DMS 273 treated with DMSO at 0.1 percent for 48 hours (cell line): ENCODE data around the gene EPC1.

Experiments used
- DNase-seq: peaks from one replicate; lab custom pipeline; 2025; lab: John Stamatoyannopoulos, UW

The EPC1 gene

DNA sequence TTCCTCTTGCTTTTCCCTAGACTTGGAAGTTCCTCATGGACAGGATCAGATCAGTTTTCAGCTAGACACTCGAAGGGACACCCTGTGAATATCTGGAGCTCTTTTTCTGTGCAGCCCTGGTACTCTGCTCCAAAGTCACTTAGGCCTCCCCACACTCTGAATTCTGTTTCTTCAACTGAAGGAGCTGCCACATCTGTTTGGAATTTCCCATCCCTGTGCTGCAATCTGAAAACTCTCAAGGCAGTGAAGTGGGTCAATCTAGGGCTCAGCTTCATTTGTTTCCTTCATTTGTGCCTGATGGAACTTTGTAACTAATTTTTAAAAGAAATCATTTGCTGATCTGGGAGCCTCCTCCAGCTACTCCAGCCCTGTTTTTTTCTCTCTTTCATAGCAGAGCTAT lies 9.6 kb downstream of the EPC1 start:
- no peak for DNase-seq

DNA sequence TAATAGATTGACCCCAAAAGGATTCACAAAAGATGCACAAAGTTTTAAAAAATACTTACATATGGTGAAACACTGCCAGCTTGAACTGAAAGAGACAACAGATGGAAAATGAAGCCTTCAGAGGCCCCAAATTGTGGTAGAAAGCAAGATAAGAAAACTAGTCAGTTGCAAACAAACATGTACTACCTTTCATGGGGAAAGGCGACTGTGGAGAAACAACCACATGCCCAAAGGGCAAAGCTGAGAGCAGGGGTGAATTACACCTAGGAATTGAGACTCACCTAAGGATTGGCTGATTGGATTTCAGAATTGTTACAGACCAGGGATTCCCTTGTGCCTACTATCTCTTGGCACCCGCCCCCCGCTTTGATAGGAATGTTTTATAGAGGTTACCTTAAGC lies 13.1 kb downstream of the EPC1 start:
- DNase-seq, result no peak

DNA sequence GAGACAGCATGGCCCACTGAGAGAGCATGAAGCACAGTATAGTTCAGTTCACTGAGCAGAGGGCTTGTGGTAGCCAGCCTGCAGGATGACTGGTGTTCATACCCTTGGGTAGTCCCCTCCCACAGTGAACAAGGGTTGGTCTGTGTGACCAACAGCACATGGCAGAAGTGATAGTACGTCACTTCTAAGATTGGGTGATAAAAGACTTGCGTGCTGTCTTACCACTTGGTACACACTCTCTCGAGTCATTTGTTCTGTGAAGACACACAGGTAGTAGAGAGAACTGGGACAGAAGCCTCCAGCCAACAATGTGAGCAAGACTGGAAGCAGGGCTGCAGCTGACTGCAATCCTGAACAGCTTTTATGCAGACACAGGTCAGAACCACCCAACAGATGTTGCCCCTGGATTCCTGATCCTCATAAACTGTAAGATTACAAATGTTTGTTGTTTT lies 14.6 kb downstream of the EPC1 start:
- DNase-seq, result no peak

DNA sequence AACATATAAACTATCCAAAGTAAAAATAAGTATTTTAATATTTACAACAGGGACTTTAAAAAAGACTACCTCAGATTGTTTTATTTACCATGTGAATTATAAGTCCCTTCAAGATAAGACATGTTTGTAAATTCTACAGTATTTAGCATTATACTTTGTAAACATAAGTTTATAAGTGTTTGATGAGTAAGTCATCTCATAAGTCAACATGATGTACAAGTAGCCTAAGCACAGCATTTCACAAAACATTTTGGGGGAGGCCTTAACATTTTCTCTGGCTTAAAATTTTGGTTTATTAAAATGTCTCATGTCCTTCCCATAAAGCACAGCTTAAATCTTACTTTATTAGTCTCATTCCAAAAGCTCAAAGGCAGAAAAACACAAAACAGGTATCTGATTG lies 15.4 kb downstream of the EPC1 start:
- no peak for DNase-seq

DNA sequence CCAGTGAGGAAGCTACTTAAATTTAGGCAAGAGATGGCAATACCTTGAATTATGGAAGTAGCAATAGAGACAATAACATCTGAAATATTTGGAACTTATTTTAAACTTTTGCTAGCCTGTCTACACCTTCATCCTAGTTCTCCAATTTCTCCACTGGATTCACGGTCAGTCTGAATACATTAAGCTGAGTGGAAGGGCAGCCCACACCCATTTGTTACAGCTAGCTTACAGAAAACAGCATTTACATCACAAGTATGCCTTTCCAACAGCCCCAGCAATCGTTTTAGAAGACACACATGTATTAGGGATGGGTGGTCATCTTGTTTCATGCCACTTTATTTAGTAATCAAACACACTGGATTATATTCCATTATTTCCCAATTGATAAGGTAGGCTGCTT lies 16.7 kb downstream of the EPC1 start:
- DNase-seq, result no peak

DNA sequence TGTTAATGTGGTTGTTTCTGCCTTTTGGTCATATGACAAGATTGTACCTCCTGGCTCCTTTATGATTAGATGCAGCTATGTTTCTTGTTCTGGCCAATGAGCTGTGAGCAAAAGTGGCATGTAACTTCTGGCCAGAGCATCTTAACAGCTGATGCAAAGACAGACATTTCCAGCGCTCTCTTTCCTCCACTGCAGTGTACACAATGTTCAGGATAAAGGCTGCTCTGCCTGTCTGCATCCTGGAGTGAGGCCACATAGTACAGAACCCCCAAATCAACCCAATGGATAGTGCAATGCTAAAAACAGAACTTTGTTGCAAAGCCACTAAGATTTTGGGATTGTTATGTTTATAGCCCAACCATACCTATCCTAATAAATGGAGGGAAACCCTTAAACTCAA lies 17.9 kb downstream of the EPC1 start:
- DNase-seq, result no peak

DNA sequence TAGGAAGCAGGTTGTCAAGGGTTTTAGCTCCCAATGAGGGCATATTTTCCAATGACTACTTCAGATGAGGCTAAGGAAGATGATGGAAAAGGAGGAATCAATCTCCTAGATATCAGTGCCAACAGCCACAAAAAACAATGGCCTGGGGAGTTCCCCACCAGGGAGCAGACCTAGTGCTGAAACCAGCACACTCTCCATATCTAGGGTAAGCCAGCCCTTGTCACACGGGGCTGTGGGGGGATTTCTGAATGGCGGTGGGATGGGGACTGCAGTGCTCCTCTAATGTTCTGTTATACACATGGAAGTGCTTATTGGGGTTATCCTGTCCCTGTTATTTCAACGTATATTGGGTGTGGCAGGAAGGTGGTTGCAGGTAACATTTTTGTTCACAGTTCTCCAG lies 18.5 kb downstream of the EPC1 start:
- DNase-seq, result no peak

DNA sequence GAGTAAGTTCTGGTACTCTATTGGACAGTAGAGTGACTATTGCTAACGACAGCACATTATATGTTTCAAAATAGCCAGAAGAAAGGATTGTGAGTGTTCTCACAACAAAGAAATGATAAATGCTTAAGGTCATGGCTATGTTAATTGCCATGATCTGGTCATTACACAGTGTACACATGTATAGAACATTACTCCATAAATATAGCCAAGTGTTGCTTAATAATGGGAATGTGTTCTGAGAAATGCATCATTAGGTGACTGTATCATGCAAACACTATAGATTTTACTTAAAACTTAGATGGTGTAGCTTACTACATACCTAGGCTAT lies 19.6 kb downstream of the EPC1 start:
- DNase-seq, result no peak

DNA sequence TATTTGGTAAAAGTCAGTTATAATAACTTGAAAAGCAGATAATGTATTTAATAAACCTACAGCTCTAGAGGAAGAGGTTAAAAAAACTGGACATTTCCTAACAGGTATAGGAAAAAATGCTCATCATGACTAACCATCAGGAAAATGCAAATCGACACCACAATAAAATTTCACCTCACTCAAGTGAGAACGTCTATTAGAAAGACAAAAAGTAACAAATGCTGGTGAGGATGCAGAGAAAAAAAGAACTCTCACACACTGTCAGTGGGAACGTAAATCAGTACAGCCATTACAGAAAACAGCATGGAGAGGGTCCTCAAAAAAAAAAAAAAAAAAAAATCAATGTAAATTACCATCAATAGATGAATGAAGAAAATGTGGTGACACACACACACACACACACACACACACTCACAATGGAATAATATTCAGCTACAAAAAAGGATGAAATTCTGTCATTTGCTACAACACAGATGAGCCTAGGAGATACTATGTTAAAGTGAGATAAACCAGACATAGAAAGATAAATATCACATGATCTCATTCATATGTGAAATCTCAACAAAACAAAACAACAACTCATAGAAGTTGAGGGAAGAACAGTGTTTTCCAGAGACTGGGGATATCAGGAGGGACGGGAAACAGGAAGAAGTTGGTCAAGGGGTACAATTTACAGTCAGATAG lies 20.1 kb downstream of the EPC1 start:
- no peak for DNase-seq

DNA sequence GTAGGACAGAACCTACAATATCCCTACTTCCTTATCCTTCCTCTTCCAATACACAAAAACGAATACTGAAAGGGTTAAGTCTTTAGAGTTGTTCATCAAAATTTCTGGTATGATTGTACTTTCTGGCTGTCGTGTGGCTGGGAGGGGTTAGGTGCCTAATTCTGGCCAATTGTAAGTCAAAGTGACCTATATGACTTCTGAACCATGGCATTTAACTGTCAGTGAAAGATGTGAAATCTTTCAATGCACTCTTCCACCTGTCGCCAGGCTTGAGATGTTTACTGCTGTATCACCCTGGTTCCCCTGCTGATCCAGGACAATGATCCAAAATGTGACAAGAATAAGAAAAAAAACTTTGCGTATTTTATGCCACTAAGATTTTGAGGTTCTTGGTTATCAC lies 20.8 kb downstream of the EPC1 start:
- DNase-seq, result no peak

DNA sequence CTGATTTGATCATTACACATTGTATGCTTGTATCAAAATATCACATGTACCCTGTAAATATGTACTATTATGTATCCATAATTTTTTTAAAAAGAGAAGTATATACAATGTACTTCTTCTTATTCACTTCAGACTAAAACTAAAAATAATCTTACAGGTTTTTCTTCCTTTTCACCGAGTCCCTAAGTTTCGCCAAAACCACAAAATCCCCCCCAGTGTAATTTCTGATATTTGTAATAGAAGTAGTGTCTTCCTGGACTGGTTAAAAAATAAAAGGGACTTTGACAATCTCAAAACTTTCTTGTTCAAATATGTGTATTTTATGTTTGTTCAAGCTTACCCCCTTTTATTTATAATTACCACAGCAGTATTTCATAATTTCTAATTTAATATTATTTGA lies 23.9 kb downstream of the EPC1 start:
- no peak for DNase-seq

DNA sequence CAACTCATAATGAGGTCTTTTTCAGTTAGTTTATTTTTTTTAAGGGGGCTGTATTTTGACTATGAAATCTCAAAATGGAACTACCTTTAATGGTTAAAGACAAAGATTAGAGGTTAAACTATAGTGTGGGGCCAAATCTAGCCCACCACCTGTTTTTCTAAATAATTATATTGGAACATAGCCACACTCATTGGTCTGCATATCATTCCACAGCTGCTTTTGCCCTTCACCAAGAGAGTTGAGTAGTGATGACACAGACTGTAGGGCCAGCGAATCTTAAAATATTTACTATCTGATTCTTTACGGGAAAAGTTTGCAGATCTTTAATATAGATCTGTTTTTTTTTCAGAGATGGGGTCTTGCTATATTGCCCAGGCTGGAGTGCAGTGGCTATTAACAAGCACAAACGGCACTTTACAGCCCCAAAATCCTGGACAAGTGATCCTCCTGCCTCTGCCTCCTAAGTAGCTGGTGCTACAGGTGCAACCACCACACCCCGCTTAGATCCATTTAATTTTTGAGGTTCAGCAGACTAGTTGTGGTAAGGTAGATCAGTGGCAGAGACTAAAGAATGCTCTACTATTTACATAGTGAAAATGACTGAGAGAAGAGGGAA lies 25.8 kb downstream of the EPC1 start:
- DNase-seq, result no peak

DNA sequence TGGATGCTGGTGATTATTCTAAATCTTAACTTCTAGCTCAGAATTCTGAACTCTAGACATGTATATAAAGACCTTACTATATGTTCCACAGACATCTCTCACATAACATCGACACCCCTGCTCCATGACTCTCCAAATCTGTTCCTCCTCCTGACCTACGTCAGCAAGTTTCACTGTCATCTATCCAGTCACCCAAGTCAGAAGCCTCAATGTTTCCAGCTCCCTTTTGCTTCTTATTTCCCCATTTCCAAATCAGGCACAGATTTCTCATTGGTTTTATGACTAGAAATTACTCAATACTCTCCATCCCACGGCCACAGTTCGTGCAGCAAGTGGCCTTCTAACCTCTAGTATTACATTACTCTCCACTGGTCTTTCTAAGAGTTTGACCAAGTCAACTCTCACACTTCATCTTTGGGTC lies 28.5 kb downstream of the EPC1 start:
- no peak for DNase-seq

DNA sequence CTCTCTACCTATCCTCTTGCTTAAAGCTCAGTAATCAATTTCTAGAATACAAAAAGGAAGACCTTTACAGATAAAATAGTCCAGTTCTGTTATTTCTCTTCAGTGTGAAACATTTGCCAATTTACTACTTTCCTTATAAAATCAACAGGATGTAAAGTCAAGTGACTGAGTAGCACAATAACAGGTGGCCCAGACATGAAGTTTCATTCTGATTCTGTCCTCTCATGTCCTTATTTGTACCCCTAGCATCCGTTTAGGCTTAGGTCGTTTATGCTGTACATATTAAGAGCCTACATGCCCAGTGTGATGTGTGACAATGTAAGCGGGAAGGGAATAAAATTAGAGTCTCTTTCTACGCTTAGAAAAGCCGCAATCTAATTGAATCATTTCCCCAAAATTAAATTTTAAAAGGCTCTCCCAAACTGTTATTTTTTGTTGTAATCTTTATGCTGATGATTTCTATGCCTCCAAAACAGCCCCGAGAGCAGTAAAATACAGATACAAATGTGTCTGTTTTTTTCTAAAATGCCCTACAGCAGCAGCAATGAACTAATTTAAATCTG lies 29.1 kb downstream of the EPC1 start:
- DNase-seq, result no peak

DNA sequence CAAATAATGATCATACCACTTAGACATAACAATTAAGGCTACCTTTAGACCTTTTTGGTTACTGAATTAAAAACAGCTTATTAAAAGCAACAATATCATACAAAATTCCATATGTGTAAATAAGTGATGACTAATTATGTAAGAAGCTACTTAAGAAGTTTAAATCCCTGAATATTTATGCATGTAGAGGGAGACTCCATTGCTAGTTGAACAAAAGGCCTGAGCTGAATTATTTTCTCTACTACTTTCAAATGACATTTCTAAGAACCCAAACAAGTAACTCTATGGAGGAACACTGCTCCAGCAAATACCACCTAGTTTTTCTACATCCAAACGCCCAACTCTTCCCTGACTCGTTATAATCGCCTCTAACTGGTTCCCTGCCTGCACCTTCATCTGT lies 31.5 kb downstream of the EPC1 start:
- DNase-seq, result no peak

DNA sequence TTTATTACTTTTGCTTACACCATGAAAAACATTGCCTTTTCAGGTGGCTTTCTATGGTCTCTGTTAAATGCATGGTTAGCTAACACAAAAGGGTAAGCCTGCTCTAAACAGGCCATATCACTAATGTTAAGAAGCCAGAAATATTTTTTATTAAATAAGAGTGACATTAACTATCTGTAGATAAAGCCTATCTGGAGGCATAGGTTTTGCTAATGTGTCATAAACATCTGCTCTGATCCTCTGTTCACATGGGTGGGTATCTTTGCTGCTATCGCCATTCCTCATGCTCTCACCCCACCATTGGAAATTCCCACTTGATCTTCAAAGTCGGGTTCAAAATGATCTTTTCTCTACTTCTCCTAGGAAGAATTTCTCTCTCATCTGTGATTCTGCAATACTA lies 32.4 kb downstream of the EPC1 start:
- no peak for DNase-seq

DNA sequence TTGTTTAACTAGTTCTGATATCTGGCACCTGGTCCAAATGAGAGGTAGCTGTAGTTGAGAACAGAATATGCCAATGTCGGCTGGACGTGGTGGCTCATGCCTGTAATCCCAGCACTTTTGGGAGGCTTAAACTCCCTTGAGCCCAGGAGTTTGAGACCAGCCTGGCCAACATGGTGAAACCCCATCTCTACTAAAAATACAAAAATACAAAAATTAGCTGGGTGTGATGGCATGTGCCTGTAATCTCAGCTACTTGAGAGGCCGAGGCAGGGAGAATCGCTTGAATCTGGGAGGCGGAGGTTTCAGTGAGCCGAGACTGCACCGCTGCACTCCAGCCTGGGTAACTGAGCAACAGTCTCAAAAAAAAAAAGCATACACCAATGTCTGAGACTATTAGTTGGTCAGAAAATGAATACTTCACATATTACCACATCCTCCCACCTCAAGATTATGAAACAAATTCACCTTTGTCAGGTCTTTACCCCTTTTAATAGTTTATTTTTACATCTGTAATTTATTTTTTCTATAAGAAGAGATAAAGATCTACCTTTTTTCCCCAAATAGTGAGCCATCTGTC lies 38.8 kb downstream of the EPC1 start:
- DNase-seq, result no peak

DNA sequence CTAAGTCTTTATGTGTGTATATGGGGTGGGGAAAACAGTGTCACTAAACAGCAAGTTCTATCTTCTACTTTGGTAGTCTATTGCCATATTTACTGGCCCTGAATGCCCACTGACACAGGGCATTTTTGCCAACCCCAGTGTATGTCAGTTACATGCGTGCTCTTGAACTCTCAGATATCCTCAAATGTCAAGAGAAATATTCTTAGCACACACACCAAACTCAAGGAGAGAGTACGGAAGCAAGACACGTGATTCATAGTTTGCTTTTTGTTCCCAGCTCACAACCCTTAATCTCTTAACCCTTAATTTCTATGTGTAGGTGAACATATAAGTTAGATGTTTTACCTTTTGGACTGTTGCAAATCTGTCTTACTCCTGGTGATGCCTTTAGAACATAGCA lies 39.3 kb downstream of the EPC1 start:
- DNase-seq, result no peak

DNA sequence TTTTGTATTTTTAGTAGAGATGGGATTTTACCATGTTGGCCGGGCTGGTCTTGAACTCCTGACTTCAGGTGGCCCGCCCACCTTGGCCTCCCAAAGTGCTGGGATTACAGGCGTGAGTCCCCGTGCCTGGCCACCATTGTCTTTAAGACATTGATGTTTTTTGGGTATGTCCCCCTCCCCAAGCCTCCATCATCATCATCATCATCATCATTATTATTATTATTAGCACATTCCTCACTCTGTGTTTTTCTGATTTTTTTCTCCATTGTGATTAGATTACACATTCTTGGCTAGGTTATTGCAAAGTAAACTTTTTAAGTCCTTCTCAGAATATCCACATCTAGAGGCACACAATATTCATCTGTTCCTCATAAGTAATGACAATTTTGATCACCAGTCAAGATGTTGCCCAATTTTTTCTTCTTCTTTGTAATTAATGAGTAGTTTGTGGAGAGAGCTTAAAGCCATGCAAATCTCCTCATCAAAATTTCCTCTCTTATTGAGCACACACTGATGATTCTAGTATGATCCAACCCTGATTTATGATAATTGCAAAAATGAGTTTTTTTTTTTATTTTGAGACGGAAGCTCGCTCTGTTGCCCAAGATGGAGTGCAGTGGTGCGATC lies 47.5 kb downstream of the EPC1 start:
- no peak for DNase-seq

DNA sequence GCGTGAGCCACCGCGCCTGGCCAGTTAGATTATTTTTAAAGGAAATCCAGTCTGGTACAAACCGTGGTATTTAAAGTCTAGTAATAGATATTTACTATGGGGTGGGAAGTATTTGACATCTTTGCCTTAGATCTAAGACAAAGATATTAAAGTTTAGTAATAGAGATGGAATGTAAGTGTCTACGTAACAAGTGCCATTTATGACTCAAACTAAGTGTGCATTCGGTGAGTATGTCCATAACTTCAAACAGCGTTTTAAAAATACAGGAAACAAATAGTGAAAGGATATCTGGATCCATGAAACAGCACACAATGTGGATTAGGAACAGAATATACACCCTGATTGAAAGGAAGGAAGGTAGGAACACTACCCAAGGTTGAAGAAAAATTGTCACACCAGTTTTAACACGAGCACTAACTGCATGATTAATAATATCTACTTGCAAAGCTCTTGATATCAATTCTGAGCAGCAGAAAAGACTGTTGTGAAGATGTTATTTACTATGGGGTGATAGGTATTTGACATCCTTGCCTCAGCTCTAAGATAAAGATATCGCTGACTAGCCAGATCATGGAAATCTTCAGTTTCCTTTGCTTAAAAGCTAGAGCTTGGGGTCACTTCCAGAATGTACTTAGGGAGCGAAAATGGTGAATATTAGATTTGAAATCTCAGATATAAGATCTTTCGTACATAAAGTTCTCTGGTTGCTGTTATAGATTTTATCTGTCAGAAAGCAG lies 48.7 kb downstream of the EPC1 start:
- no peak for DNase-seq

DNA sequence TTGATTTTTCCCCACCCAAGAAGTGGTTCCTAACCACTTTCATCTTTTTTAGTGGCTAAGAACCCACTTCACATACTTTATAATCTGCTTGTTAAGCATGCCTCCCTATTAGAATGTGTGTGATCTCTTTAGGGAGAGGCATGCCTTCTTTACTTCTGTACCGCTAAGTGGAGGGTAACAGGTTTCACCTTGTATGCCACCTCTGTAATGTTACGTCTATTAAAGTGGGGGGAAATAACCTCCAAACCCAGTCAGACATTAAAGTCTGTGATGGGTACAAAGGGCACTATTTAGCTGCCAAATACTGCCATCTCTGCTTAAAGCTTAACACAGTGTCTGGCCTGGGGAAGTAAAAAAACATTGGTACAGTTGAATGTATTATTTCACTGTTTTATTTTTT lies 51.9 kb downstream of the EPC1 start:
- DNase-seq, result no peak

DNA sequence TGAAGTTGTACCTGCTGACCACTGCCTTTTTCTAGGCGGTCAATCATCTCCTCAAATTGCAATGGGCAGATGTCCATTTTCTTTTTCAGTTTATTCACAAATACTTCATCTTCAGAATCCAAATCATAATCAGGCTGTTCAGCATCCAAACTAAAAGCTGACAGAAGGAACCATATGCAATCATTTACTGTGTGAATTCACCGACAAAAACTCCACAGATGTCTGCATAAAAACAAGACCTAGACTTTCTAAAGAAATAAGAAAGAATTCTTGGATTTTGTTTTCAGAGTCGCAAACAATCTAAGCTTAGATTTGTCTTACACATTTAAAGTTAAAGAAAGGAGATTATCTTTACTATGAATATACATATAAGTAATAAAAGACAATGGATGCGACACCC lies 53.4 kb downstream of the EPC1 start:
- no peak for DNase-seq

DNA sequence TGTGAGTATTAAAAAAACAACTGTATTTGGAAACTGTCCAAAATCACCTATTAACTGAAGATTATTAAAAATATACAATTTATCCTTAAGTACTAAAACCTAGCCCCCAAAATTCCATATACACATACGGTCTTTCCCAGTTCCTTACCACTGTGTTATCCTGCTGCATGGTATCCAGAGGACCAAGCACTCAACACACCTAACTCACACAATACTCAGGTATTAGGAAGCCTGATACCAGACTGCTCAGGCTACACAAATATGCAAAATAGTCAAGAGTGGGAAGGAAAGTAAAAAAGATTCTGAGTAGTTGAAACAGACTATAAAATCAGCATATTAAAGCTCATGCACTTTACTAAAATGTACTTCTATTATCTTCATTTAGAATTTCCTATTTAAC lies 67.2 kb downstream of the EPC1 start:
- DNase-seq, result no peak
